GM15510 (cell line): ENCODE data around the gene LMLN.

Source experiments
- POLR2A ChIP-seq: IDR thresholded peaks from 3 replicates; pipeline ENCODE4 v1.6.1; 2011; ENCODE audit warnings: borderline replicate concordance; ENCODE audit not compliant: insufficient read length; ENCODE audit errors: extremely low read depth

Gene LMLN

GRCh38 chr3:197952440-197952839 is 7.6 kb upstream of the LMLN start:
- no peak for TF ChIP-seq POLR2A

GRCh38 chr3:197953325-197953724 is 6.7 kb upstream of the LMLN start:
- no peak for TF ChIP-seq POLR2A

- no peak for TF ChIP-seq POLR2A
These were observed 6.1 kb upstream of the LMLN start for GRCh38 chr3:197953881-197954280.

GRCh38 chr3:197955892-197956477 is 4.0 kb upstream of the LMLN start:
- no peak for TF ChIP-seq POLR2A

GRCh38 chr3:197956626-197956988 is 3.4 kb upstream of the LMLN start:
- TF ChIP-seq POLR2A, result no peak

GRCh38 chr3:197957790-197958133 is 2.3 kb upstream of the LMLN start:
- TF ChIP-seq POLR2A, result no peak

GRCh38 chr3:197958346-197958745 is 1.7 kb upstream of the LMLN start:
- no peak for TF ChIP-seq POLR2A

GRCh38 chr3:197959500-197959890 is 522 bp upstream of the LMLN start:
- no peak for TF ChIP-seq POLR2A

GRCh38 chr3:197960694-197961581 is 921 bp downstream of the LMLN start:
- no peak for TF ChIP-seq POLR2A

- no peak for TF ChIP-seq POLR2A
These were observed 1.5 kb downstream of the LMLN start for GRCh38 chr3:197961582-197961945.

- TF ChIP-seq POLR2A, result no peak
These were observed 3.1 kb downstream of the LMLN start for GRCh38 chr3:197963019-197963637.

- TF ChIP-seq POLR2A, result no peak
These were observed 10.6 kb downstream of the LMLN start for GRCh38 chr3:197970588-197970987.

GRCh38 chr3:197974016-197974415 is 14.0 kb downstream of the LMLN start:
- TF ChIP-seq POLR2A, result no peak

- TF ChIP-seq POLR2A, result no peak
These were observed 15.3 kb downstream of the LMLN start for GRCh38 chr3:197975311-197975710.

GRCh38 chr3:197983076-197983475 is 23.1 kb downstream of the LMLN start:
- TF ChIP-seq POLR2A, result no peak

- no peak for TF ChIP-seq POLR2A
These were observed 29.6 kb downstream of the LMLN start for GRCh38 chr3:197989651-197990050.
